ENCODE measurements around the gene SFT2D1. TPM values are rescaled to one million over a fixed set of nuclear protein-coding genes. Genes with fewer than 3 reads are reported as not detected.

SFT2D1 gene
- polyA plus RNA-seq, 1 experiment: 76.5 TPM

Other genes starting within 250 kb of the SFT2D1 start
- not detected in 2 replicates for gene TBXT, start 174.7 kb downstream of the SFT2D1 start, polyA plus RNA-seq (2011; rRNA removed)
- gene PRR18, start 34.2 kb downstream of the SFT2D1 start, polyA plus RNA-seq (2011; rRNA removed): not detected in 2 replicates
- 15.7 and 20.0 TPM in 2 replicates for gene MPC1, start 40.4 kb upstream of the SFT2D1 start, polyA plus RNA-seq (2011; rRNA removed)
- gene RAMACL, start 244.1 kb upstream of the SFT2D1 start, polyA plus RNA-seq (2011; rRNA removed): 0.77 and 0.87 TPM in 2 replicates